Stimulated activated CD4-positive, alpha-beta T cell treated with anti-CD3 and anti-CD28 coated beads, Interleukin-4, amount 100 ng/mL, for 24 hours (primary cell): ENCODE measurements around the gene STK38L.
"Not testable (repeated sequence)": the region's sequence is repeated elsewhere in the genome, so short reads cannot be mapped to it uniquely, and the experiment has no call there.

Source experiments
- DNase-seq: peaks from one replicate; pipeline ENCODE4 v3.0.0-alpha.2; 2020

Gene STK38L

GRCh38 chr12:27229367-27229766 is 14.7 kb upstream of the STK38L start:
- no peak for DNase-seq

DNA sequence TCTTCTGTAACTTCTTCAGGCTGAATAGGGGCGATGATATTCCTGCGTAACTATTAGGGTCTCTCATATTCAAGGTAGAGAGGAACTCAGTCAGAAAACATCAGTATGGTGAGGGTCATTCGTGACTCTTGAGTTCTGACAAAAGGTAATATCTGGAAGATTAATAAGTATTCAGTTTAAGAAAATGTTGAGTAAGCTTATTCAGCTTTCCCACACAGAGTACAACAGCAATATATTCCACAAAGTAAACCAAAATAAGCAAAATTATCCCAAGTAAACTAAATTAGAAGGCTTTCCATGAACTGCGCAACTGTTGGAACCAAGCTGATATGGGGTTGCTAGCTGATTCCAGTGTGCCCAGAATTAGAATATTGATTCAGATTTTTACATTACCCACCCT is 12.7 kb upstream of the STK38L start:
- not testable (repeated sequence) for DNase-seq

DNA sequence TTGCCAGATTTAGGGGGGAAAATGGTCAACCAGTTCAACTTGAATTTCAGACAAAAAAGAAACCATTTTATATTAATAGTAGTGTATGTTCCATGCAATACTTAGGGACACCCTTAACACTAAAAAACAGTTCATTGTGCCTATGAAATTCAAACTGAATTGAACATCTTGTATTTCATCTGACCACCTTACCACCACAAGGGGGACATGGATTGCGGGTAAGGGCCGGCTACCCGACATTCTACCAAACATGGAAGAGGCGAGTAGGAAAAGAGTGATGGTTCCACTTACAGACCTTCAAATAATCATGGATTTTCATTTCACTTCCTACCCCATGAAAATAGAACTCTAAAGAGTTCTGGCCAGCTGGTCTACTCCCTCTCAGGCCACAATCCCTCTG is 10.3 kb upstream of the STK38L start:
- DNase-seq = no peak

- DNase-seq = no peak
Observed at GRCh38 chr12:27236498-27236897, 7.6 kb upstream of the STK38L start.

DNA sequence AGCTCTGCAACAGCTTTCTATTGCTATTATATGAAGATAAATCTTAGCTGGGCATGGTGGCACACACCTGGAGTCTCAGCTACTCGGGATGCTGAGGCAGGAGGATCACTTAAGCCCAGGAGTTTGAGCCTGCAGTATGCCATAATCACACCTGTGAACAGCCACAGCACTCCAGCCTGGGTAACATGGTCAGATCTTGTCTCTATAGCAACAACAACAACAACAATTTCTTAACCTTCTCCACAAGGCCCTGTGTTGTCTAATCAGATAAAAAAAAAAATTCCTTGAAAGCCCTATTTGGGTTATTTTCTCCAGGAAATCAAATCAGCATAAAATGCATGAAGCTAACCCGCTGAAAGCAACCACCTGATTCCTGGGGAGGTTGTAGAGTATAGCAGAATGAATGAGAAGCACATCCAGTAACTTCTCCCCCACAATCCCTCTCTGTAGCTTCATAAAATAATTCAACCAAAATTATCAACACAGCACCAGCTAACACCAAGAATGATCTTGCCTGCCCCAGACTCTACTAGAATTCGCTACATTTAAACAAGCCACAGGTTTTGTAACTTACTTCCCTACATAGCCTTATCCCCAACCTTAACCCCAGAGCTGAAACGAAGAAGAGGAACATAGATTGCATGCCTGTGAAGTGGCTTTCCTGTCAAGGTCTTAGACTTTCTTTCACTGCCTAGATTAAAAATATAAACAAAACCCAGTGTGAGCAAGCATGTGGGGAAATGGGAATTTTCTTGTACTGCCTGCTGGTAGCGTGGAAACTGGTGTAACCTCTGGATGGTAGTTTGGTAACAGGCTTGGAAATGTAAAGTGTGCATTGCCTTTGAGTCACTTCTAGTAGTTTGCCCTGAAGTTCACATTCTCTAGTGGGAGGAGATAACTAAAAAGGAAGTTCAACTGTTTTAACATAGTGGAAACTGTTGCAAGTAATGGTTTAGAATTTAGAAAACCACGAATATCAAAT is 6.0 kb upstream of the STK38L start:
- DNase-seq = no peak

GRCh38 chr12:27243006-27243405 is 1.1 kb upstream of the STK38L start:
- DNase-seq = no peak

DNA sequence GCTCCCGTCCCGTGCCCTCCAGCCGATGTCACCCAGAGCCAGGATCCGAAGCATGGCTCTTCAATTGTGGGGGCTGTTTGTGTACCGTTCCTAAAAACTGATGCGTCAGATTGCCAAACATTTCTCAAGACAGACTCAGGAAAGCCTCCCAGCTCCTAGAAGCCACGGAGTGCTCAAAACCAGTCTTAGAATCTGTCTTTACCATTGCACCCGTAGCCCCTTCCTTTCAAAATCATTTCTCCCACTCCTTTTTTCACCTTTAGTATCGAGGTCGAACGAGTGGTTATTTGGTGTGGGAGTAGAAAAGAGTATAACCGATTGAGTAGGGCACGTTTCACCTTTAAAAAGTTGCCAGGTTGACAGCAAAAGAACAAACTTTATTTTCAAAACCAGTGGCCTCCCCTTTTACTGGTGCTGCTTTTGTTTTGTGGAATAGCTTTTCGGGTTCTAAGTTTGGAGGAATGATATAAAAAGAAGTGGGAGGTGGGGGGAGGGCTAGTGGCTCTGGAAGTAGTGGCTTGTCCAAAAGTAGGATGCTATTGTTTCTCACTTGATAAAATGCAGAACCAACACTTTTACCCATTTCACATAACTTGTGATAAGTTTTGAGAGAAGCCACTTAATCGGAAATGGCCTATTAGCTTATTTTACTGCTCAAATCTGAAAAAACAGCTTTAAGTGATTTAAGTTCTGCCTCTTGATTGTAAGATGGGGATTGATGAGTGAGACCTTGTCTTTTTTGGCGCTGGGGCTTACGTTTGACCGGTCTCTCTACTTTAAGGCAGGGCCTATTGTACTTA is 803 bp downstream of the STK38L start:
- DNase-seq = no peak

DNA sequence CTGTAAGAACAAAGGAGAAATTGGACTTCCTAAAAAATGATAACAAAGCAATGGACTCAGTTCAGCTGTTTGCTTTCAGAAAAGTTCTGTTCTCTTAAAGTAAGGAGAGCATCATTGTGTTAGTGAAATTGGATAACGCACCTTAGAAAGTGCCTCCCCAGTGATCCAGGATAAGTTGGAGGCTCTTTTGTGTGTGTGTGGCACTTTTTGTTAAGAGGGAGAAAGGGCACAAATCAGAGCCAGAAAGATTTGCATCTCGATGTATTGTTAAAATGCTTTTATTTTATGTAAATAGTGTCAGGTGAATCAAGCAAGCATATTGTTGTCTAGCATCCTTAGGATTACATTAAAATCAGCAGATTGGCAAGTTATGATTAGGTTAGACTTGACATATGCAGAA is 2.1 kb downstream of the STK38L start:
- DNase-seq = no peak

- DNase-seq = no peak
Observed at GRCh38 chr12:27246774-27247173, 2.7 kb downstream of the STK38L start.

- no peak for DNase-seq
Observed at GRCh38 chr12:27252934-27253333, 8.8 kb downstream of the STK38L start.

GRCh38 chr12:27253347-27253746 is 9.3 kb downstream of the STK38L start:
- no peak for DNase-seq

- DNase-seq = no peak
Observed at GRCh38 chr12:27255806-27256205, 11.7 kb downstream of the STK38L start.

DNA sequence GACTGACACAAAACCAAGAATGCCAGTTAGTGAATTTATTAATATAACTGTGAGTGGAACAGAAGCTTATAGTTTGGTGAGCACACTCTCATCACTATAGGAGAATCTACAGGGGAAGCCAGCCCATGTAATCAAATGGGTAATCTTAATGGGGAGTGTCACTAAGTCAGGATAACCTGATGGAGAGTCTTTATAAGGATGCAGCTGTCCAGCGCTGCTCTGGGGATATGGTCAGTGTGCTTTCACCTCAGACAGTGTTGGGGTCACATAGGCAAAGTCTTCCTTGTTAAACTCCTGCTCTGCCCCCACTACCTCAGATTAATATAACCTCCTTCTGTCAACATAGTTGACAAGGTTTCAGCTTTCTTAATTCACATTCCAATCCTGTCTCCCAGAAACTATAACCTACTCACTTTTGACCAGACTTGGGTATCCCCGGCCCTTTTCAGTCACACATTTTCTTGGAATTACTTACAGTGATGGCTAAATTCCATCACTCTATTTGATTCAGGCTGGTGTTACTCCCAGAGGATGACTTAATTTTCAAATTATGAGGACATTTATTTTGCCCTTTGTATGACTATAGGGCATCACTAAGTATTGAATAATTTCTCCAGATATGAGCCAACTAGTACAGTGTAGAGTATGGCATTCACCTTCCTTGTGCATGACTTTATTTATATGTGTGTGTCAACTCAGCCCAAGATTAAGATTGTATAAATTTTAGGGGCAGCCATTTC is 13.2 kb downstream of the STK38L start:
- no peak for DNase-seq

- no peak for DNase-seq
Observed at GRCh38 chr12:27260746-27261145, 16.7 kb downstream of the STK38L start.

GRCh38 chr12:27261866-27262265 is 17.8 kb downstream of the STK38L start:
- DNase-seq = no peak

- DNase-seq = no peak
Observed at GRCh38 chr12:27270148-27270547, 26.1 kb downstream of the STK38L start.

- no peak for DNase-seq
Observed at GRCh38 chr12:27271206-27271605, 27.1 kb downstream of the STK38L start.

DNA sequence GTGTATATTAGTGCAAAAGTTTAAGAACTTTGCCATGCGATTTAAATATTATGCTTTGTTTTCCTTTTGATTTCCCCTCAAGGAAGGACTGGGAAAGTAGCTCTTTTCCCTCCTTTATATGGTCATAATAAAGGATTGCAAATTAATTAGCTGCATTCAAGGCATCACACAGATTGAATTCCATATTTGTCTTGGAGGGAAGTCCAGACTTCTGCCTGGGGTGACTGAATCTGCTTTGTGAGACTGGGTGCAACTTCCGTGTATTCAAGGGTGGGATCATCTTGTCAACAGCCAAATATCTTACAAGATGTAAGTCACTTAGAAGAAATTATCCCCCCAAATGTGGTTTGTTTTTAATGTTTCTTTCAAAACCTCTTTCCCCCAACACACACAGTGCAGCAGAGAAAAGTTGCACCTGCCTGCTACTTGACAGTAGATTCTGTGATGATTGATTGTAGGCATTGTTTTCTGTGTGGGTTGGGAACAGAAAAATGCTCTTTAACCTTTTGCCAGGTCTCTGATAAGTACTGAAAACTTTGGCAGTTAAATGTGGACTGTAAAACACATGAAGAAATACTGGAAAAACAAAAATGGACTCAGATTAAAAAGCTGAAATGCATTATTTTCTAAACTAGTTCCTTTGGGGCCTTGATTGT is 28.4 kb downstream of the STK38L start:
- DNase-seq = no peak

DNA sequence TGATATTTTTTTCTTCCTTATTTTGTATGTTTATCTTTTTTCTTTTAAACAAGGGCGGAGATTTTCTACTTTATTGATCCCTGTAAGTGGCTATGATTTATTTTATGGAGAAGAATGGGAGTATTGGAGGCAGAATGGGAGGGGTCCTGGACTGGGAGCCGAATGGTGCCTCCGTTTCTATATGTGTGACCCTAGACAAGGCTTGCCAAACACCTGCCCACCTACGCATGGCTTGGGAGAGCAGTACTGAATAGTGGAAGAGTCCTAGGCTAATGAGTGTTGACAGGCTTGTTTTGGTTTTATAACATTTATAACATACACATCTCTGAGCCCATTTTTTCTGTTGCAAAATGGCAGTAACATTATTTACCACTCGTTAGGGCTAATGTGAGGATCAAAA is 29.0 kb downstream of the STK38L start:
- DNase-seq = no peak

DNA sequence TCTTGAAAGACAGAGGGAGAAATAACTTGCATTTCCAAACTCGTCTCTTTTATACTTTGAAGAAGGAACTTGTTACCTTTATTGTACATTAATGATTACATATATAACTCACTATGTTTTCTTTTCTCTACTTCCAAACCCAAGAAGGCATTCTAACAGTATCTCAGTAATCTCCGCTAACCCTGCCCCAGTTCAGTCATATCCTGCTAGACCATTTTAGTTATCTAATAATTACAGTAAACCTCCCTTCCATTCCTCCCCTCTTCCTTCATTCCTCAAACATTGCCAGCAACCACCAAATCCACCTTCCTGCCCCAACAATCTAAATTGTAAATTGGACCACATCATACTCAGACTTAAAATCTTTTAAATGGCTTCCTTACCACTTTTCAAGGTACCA is 30.6 kb downstream of the STK38L start:
- no peak for DNase-seq

DNA sequence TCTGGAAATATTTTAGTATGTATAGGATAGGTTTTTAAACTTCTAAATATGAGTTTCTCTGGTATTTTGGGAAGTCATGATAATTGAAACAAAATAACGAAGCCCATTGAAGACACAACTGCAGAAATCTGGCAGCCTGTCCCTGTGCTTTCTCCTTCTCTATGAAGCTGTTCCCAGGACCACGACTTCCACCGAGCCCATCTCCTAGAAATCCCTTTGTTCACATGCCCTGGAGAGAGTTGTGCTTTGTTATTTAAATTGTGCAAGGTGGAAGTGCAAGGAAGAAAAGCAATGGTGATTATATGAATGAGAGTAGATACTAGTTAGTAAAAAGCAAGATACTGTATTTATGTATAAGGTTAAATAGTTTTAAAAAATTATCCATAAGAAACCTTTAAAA is 32.2 kb downstream of the STK38L start:
- DNase-seq = no peak

GRCh38 chr12:27277846-27278260 is 33.8 kb downstream of the STK38L start:
- peak; percentile 22 for DNase-seq

DNA sequence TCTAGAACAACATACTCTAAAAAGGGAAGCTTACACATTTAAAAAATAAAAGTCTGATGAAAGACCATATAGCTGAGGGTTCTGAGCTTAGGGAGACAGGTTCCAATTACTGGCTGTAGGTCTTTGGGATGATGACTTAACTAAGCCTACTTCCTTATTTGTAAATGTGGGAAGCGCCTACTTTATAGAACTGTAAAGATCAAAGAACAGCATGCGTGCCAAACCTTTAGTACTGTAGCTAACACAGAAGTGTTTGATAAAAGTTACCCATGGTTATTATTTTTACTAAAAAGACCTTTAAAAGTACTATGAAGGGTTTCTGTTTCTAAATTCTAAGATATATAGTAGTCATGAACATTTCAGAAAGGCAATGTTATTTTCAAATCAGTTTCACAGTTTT is 35.7 kb downstream of the STK38L start:
- DNase-seq = no peak
